Measurements from ENCODE around the gene MYZAP. TPM values are rescaled to one million over a fixed set of nuclear protein-coding genes. Genes with fewer than 3 reads are reported as not detected.

The MYZAP gene
- total and polyA plus RNA-seq, 2 experiments from 2014 or later = 1.0 to 1.5 TPM

- ATAC-seq (no peak), DNase-seq (ENCODE audit: low spot score) (no peak)
- Mint-ChIP-seq H3K9me3 (no peaks in the 10 kb centered on the region), H3K4me1 (no peaks in the 10 kb centered on the region; the same call in 1 of the 3 replicates), H3K36me3 (ENCODE audit: low read depth) (no peaks in the 10 kb centered on the region), H3K27me3 (ENCODE audit: insufficient read depth, low read depth, poor library complexity) (peaks cover 2% of the 10 kb centered on the region), H3K27ac (no peak overlapping the region), H3K4me3 (no peak overlapping the region)
- H2AFZ ChIP-seq = no peak overlapping the region
- peaks cover 6% of the 10 kb centered on the region; the same call in 1 of the 2 replicates for H3K27me3 ChIP-seq (ENCODE audit: insufficient read depth)
- no peak for TF ChIP-seq ZNF114 (CRISPR knock-in tag; IDR thresholded peaks at IDR 0.05)
- TF ChIP-seq CREB1 (CRISPR knock-in tag; IDR thresholded peaks at IDR 0.05; ENCODE audit: low read depth) = no peak
- TF ChIP-seq ETS1 (IDR thresholded peaks at IDR 0.05) = no peak
- no peak for TF ChIP-seq CTCF (conservative IDR thresholded peaks at IDR 0.05; ENCODE audit: low read depth in 2 of 2)
- no peak for TF ChIP-seq JUNB (IDR thresholded peaks at IDR 0.05; ENCODE audit: unreplicated experiment)
- no peak for TF ChIP-seq EZH2 (IDR thresholded peaks at IDR 0.05; ENCODE audit: low read depth, unreplicated experiment)
- no peak for TF ChIP-seq STAT1 (IDR thresholded peaks at IDR 0.05; ENCODE audit: unreplicated experiment)
- TF ChIP-seq, protein P1, sequence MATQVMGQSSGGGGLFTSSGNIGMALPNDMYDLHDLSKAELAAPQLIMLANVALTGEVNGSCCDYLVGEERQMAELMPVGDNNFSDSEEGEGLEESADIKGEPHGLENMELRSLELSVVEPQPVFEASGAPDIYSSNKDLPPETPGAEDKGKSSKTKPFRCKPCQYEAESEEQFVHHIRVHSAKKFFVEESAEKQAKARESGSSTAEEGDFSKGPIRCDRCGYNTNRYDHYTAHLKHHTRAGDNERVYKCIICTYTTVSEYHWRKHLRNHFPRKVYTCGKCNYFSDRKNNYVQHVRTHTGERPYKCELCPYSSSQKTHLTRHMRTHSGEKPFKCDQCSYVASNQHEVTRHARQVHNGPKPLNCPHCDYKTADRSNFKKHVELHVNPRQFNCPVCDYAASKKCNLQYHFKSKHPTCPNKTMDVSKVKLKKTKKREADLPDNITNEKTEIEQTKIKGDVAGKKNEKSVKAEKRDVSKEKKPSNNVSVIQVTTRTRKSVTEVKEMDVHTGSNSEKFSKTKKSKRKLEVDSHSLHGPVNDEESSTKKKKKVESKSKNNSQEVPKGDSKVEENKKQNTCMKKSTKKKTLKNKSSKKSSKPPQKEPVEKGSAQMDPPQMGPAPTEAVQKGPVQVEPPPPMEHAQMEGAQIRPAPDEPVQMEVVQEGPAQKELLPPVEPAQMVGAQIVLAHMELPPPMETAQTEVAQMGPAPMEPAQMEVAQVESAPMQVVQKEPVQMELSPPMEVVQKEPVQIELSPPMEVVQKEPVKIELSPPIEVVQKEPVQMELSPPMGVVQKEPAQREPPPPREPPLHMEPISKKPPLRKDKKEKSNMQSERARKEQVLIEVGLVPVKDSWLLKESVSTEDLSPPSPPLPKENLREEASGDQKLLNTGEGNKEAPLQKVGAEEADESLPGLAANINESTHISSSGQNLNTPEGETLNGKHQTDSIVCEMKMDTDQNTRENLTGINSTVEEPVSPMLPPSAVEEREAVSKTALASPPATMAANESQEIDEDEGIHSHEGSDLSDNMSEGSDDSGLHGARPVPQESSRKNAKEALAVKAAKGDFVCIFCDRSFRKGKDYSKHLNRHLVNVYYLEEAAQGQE (IDR thresholded peaks at IDR 0.05; ENCODE audit: unreplicated experiment) = no peak
- TF ChIP-seq, protein P2, sequence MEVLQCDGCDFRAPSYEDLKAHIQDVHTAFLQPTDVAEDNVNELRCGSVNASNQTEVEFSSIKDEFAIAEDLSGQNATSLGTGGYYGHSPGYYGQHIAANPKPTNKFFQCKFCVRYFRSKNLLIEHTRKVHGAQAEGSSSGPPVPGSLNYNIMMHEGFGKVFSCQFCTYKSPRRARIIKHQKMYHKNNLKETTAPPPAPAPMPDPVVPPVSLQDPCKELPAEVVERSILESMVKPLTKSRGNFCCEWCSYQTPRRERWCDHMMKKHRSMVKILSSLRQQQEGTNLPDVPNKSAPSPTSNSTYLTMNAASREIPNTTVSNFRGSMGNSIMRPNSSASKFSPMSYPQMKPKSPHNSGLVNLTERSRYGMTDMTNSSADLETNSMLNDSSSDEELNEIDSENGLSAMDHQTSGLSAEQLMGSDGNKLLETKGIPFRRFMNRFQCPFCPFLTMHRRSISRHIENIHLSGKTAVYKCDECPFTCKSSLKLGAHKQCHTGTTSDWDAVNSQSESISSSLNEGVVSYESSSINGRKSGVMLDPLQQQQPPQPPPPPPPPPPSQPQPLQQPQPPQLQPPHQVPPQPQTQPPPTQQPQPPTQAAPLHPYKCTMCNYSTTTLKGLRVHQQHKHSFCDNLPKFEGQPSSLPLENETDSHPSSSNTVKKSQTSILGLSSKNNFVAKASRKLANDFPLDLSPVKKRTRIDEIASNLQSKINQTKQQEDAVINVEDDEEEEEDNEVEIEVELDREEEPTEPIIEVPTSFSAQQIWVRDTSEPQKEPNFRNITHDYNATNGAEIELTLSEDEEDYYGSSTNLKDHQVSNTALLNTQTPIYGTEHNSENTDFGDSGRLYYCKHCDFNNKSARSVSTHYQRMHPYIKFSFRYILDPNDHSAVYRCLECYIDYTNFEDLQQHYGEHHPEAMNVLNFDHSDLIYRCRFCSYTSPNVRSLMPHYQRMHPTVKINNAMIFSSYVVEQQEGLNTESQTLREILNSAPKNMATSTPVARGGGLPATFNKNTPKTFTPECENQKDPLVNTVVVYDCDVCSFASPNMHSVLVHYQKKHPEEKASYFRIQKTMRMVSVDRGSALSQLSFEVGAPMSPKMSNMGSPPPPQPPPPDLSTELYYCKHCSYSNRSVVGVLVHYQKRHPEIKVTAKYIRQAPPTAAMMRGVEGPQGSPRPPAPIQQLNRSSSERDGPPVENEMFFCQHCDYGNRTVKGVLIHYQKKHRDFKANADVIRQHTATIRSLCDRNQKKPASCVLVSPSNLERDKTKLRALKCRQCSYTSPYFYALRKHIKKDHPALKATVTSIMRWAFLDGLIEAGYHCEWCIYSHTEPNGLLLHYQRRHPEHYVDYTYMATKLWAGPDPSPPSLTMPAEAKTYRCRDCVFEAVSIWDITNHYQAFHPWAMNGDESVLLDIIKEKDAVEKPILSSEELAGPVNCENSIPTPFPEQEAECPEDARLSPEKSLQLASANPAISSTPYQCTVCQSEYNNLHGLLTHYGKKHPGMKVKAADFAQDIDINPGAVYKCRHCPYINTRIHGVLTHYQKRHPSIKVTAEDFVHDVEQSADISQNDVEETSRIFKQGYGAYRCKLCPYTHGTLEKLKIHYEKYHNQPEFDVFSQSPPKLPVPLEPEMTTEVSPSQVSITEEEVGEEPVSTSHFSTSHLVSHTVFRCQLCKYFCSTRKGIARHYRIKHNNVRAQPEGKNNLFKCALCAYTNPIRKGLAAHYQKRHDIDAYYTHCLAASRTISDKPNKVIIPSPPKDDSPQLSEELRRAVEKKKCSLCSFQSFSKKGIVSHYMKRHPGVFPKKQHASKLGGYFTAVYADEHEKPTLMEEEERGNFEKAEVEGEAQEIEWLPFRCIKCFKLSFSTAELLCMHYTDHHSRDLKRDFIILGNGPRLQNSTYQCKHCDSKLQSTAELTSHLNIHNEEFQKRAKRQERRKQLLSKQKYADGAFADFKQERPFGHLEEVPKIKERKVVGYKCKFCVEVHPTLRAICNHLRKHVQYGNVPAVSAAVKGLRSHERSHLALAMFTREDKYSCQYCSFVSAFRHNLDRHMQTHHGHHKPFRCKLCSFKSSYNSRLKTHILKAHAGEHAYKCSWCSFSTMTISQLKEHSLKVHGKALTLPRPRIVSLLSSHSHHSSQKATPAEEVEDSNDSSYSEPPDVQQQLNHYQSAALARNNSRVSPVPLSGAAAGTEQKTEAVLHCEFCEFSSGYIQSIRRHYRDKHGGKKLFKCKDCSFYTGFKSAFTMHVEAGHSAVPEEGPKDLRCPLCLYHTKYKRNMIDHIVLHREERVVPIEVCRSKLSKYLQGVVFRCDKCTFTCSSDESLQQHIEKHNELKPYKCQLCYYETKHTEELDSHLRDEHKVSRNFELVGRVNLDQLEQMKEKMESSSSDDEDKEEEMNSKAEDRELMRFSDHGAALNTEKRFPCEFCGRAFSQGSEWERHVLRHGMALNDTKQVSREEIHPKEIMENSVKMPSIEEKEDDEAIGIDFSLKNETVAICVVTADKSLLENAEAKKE (CRISPR knock-in tag; IDR thresholded peaks at IDR 0.05) = no peak
- TF ChIP-seq NANOG (IDR thresholded peaks at IDR 0.05; ENCODE audit: borderline replicate concordance) = no peak
- no peaks in the 10 kb centered on the region for H3K36me3 ChIP-seq (ENCODE audit: insufficient read depth)
- H3K9me2 ChIP-seq (ENCODE audit: insufficient read depth) = no peaks in the 10 kb centered on the region
- no peak overlapping the region for H3K4me2 ChIP-seq
- H3K4me3 ChIP-seq = no peak overlapping the region
- no peaks in the 10 kb centered on the region for H3F3A ChIP-seq (replicated peaks; ENCODE audit: low read depth)
- no peaks in the 10 kb centered on the region for H4K20me1 ChIP-seq (replicated peaks; ENCODE audit: insufficient read depth)
- no peaks in the 10 kb centered on the region for H3K79me2 ChIP-seq (replicated peaks; ENCODE audit: insufficient read depth)
- H3K27ac ChIP-seq (ENCODE audit: low read depth) = no peak overlapping the region
- H3K4me1 ChIP-seq (ENCODE audit: insufficient read depth) = no peaks in the 10 kb centered on the region
Observed at GRCh38 chr15:57639306-57639705, 47.6 kb downstream of the MYZAP start.
